HTERT RPE-1 (cell line): Measurements from ENCODE around the gene C12orf75.
"Not testable (repeated sequence)": the region's sequence is repeated elsewhere in the genome, so short reads cannot be mapped to it uniquely, and the experiment has no call there.

Experiments used
- in situ Hi-C: fragments of 300-500 bp; cut with MboI; formaldehyde crosslinking; loops from 4 replicates; pipeline ENCODE4 v1.14.3; 2020; ENCODE audit warnings: low sequenced_read_pairs

Gene C12orf75

DNA sequence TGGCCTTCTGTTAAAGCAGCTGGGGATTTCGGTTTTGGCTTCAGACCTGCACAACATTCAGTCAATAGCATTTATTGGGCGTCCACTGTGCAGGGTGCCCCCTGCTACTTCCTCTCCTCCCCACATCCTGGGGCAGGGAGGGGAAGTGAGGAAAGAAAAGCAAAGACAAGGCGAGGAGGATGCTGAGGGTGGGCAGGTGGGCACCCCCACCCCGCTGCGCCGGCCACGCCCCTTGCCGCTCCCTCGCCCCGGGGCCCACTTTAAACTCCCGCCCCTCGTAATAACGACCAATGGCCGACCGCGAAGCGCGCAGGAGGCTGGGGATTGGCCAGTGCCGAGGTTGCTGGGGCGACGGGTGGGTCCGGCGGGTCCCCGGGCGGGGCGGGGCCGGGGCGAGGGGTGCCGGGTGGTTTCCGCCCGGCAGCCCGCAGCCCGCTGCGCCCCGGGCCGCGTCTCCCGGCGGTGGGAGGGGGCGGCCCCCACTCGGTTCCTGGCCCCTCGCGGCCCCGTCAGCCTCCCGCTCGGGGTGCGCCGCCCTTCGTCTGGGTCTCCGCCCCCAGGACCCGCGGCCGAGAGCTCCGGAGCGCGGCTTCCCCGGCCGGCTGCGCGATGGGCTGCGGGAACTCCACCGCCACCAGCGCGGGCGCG, at the start of gene C12orf75:
TSS of gene C12orf75 (plus strand) at position 409 of the 648 bp plus-strand sequence. CDS start at position 610, 201 bp downstream.
- in situ Hi-C loops = no loop called here

DNA sequence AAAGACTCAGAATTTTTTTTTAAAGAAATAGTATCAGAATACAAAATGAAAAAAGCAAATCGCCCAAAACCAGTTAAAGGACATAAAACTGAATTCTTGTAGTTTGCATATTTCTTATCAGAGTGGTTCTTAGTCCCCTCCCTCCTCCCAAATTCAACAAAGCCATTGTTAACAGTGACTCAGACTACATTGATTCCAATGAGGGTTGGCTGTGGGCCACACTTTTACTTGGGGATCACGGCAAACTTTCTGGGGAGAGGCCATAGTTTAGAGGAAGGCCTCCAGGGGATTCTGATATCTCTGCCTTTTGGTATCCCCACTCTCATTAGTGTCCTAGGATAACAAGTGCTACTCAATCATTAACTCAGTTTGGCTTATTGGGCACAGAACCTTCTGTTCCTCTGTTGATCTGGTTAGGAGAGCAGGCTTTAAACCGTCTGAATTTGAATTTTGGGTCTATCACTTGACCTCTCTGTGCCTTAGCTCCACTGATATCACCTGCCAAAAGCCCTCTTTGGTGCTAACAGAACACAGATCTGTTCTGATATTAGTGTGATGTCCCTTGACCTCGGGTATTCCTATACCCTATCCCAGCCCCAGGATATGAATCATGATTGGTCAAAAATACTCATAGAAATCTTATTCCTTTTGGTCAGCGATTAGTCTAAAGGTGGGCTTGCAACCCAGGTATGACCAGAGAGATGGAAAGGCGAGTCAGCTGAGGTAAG, 49.4 kb upstream of the C12orf75 start:
- in situ Hi-C loops = no loop called here

DNA sequence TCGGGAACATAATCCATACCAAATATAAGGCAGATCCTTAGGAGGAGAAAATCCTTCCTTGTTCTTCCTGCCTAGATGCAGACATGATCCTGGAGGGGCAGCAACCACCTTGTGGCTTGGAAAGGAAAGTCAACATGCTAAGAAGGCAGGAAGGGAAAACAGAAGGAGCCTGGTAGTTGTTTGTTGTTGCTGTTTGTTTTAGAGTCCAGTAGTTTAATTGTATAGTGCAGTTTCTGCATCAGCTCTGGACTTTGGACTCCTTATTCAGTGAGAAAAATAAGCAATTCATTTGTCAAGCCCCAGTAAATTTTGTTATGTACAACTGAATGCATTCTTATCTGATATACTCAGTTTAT, 48.8 kb upstream of the C12orf75 start:
- in situ Hi-C loops = no loop called here

DNA sequence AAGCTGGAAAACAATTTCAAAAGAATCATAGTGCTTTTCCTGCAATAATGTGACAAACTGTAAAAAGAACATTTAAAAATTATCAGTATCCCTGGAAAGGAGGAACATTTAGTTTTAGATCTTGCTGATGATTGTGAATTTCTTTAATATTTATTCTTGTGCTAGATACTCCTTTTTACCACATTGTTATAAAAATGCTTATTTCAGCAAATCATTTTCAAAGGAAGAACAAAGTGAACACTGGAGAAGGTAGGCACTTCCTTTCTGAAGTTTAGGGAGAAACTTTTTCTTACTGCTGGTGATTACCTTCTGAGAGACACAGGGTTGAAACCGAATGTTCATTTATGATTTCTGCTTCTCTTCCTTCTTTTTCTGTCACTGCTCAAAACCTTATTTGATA, 45.1 kb upstream of the C12orf75 start:
- in situ Hi-C loops = no loop called here

DNA sequence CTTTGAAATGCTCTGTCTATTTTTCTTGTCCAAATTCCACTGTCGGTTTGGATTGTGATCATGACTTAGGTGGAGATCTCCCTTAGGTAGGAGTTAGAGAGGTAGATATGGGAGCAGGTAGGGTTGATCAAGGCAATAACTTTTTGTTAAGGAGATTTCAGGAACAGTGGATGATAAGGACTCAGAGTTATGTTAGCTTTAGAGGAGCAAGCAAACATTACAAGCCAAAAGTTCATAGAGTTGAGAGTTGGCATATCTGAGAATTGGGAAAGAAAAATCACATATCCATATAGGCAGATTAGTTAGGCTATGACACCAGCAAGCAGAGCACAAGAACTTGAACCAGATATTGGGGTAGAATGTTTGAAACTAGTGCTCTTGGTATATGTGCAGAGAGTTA, 43.1 kb upstream of the C12orf75 start:
- in situ Hi-C loops = no loop called here

DNA sequence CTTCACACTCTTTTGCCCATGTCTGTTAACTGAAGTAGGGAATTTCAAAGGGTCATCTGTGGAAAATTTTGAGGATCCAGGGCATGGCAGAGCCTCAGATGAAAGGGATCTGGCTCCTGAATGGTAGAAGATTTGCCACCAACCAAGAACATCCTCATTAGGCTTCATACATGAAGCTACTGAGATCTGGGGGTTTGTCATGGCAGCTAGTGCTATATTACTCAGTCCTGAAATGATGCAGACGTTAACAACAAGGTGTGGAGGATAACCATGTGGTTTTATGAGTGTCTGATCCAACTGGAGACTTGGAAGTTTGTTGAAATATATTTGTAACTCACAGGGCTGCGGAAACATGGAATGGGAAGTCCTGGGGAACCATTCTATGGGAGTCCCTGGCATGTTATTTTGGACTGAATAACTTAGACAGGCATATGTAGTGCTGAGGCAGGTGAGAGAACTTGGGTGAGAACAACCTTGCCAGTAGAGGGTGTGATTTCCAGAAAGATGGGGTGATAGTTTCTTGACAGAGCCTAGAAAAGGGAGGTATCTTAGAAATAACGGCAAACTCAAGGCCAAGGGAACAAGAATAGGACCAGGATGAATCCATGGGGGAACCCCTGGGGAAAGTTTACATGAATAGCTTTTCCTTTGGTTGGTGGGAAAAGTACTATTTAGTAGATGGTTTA, 42.0 kb upstream of the C12orf75 start:
- in situ Hi-C loops = no loop called here

DNA sequence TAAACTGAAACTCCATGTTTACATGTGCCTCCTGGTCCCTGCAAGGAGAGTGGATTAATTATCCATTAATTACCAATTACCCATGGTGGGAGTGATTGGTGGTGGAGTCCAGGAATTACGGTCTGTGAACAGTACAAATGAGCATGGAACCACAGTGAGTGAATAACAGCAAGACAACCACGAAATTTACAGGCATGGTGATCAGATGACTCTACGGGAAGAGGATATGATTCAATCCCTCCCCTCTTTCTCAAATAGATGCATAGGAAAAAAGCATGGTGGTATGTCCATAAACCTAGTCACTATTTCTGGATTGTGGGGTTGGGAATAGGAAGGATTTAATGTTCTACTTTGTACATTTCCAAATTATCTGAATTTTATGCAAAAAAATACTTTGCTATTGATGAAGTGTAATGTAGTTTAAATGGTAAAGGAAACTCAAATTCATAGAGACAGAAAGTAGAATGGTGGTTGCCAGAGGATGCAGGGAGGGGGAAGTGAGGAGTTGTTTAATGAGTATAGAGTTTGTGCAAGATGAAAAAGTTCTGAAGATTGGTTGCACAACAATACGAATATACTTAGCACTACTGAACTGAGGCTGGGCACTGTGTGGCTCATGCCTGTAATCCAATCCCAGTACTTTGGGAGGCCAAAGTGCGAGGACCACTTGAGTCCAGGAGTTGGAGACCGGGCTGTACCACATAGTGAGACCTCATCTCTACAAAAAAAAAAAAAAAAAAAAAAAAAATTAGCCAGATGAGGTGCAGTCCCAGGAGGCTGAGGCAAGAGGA, 41.2 kb upstream of the C12orf75 start:
- in situ Hi-C loops = no loop called here

DNA sequence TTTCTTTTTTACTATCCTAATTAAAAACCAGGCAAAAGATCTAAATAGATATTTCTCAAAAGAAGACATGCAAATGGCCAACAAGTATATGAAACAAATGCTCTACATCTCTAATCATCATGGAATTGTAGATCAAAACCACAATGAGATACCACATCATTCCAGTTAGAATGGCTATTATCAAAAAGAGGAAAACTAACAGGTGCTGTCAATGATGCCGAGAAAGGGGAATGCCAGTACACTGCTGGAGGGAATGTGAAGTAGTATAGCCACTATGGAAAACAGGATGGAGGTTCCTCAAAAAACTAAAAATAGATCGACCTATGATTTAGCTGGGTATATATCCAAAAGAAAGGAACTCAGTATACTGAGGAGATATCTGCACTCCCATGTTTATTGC, 39.0 kb upstream of the C12orf75 start:
- in situ Hi-C loops = no loop called here

DNA sequence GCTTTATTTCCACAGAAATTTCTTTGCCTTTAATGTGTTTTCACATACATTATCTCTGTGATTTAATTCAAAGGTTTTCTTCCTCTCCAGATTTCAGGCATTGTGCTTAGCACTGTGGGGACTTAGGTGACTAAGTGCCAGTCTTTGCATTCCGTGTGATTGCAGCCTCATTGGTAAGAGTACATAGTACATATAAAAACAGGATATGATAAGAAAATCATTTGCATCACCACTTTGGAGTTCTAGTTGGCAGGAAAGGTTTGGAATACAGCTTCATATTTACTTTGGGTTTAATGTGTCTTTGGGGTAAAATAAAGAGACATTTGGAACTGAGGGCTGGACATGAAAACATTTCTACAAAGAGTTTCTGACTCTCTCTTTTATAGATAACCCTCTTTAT, 37.8 kb upstream of the C12orf75 start:
- in situ Hi-C loops = no loop called here

DNA sequence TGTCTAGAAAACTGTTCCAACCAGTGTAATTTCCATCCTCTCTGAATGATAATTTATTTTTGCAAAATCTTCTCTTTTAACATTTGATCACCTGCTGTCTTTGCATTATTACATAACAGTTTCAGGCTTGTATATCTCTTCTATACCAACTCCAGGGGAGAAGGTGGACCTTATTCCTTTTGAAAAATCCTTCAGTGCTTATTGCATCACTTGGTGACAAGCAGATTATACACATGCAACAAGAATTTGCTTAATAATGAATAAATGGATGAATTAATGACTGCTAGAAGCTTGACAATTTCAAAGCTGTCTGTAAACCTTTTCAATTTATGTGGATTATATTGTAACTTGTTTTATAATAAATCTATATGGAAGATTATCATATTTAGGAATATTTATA, 37.3 kb upstream of the C12orf75 start:
- in situ Hi-C loops = no loop called here

DNA sequence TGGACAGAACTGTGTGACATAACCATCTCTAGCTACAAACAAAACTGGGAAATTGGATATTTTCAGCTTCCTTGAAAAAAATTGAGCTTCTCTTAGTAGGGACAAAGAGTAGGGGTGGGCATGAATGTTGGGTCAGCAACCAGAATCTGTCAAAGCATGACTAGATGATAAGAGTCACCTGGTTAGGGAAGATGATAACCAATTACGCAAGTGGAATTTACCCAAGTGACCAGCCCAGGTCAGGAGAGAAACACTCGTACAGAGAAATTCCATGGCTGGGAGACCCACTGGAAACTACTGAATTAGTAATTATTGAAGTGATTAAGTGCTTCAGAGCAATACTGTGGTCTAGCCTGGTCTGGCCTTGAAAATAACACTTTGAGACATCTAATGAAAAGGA, 36.3 kb upstream of the C12orf75 start:
- in situ Hi-C loops = no loop called here

DNA sequence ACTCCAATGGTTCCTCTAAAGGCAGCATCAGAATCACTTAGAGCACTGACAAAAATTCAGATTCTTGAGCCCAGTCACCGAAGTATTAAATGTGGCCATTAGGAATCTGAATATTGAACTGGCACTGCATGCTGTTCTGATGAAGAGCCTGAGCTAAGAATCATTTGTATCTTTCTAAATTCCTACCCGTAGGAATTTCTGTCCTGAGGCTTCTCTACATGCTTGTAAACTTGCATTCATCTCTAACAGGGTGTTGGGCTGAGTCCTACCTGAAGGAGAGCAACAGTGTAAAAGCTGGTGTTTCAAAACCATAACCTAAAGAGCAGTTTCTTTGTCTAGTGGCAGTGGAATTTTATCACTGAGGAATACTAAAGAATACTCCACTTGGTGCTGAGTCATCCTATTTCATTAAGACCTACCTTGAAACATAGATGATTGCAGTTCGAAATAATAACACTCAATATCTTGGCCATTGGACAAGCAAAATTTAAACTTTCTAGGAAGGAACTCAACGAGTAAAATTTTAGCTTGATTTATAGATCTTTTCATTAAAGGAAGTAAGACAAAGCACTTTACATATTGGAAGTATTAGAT, 35.5 kb upstream of the C12orf75 start:
- in situ Hi-C loops = no loop called here

DNA sequence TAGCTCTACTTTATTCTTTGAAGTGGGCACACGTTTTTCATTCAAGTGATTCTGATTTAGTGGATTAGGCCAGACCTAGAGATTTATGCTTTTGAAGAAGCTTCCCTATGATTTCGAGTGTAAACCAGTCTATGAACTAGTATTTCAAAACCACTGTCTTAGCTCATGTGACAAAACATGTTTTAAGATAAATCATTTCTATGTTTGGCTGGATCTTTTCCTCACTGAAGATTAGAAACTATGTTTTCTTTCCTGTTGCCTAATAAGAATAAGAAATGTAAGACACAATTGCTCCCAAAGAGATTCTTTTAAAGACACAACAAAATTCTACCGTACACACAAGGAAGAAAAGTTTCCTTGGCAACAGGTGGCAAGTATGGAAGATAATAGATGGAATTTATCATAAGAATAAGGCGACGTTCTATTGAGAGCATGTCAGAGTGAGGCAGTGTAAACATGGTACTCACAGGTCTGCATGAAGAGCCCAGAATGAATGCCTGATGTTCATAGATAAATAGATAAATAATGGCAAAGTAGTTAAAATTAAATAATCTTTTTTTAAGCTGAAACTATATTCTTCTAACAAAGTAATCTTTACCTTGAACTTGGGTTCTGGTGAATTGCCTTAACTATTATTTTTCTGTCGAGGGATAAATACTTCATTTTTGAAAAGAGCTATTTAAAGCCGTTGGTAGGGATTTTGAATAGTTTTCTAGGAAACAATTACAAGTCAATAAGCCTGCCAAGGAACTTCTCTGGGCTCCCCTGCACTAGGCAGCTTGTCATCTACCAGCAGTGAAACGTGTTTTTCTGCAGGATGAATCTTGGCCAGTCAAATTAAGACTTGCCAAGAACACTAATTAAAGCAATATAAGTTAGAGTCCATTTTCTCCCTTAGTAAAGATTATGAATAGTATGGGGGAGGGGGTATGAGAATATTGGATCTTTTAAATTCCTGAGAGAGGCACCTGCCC, 34.1 kb upstream of the C12orf75 start:
- in situ Hi-C loops = no loop called here

DNA sequence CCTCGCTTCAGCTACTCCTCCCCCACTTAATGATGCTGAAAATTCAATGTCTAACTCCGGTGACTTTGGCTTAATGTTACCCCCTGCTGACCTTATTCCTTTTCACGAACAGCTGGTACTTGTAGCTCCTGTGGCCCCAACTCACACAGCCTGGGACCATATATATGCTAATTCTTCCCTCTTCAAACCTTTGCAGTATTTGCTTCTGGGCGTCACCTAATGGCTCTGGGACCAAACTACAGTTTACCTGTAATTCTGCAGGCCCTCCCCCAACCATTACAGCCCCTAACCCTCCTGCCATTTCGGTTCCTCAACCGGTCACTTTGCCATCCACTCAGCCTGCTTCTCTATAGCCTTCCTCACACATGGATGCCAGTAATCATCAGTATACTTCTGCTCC, 29.6 kb upstream of the C12orf75 start:
- in situ Hi-C loops = no loop called here

DNA sequence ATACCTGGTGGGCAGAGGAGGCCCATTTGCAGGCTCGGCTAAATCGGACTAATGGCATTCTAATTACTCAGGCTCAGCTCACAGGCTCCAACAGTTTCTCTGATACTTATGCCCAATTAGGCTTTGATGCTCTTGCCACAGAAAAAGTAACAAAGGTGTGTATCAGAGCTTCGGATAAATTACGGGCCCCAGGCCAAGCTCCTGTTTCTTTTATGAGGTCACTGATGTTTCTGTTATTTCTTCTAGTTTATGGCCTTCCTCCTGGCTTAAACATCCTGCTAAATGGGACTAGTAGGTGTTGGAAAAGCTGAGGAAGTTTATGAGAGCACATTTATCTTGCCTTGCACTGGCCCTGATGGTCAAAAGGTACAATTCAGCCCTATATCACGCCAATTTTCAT, 28.8 kb upstream of the C12orf75 start:
- in situ Hi-C loops = no loop called here

DNA sequence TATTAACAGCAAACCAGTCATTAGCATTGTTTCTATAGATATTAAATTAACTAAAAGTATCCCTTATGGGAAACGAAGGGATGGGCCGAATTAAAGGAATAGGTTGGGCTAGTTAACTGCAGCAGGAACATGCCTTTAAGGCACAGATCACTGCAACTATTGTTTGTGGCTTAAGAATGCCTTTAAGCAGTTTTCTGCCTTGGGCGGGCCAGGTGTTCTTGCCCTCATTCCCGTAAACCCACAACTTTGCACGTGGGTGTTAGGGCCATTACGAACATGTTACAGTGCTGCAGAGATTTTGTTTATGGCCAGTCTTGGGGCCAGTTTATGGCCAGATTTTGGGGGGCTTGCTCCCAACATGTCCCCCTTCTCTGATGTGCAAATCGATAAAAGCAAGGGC, 27.5 kb upstream of the C12orf75 start:
- in situ Hi-C loops = not testable (repeated sequence)

DNA sequence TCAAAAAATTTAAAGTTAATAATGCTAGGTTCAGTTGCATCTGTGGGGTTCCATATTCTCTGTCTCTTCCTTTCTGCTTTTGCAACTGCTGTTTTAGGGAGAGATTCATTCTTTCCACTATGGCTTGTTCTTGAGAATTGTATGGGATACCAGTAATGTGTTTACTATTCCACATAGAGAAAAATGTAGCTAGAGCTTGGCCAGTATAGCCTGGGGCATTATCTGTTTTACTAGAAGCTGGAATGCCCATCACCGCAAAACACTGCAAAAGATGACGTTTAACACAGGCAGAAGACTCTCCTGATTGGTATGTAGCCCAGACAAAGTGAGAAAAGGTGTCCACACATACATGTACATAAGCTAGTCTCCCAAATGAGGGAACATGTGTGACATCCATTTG, 25.9 kb upstream of the C12orf75 start:
- in situ Hi-C loops = not testable (repeated sequence)

DNA sequence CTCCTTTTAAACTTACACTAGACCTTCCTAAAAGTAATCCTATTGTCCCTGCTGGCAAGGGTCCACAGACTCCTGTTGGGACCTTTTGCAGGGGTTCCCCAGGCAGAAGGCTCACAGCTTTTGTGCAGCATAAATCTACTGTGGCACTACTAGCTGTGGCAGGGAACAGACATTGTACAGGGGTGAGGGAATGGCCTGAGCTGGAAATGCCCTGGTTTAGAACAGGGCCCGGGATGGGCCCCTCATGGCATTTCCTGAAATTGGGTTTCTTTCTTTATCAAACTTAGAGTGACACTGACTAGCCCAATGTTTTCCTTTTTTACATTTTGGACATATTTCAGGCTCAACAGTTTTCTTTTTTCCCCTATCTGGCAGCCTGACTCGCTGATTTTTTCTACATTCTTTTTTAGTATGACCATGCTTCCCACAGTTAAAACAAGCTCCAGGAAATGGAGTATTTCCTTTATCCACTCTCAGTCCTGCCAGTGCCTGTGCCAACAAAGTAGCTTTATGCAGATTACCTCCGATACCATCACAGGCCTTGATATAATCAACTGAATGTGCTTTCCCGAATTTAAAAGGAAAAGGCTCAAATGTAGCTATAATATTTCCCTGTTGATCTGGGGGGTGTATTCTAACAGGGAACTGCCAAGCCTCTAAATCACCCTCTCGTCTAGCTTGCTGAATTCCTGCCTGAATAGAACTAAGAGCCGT, 22.7 kb upstream of the C12orf75 start:
- in situ Hi-C loops = not testable (repeated sequence)

DNA sequence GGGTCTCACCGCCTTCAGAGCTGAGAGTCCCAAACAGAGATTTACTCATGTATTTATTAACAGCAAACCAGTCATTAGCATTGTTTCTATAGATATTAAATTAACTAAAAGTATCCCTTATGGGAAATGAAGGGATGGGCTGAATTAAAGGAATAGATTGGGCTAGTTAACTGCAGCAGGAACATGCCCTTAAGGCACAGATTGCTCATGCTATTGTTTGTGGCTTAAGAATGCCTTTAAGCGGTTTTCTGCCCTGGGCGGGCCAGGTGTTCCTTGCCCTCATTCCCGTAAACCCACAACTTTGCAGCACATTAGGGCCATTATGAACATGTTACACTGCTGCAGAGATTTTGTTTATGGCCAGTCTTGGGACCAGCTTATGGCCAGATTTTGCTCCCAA, 21.7 kb upstream of the C12orf75 start:
- in situ Hi-C loops = not testable (repeated sequence)
